Prostate gland (tissue), 2 donors: Measurements from ENCODE around the gene FKBP15. TPM values are rescaled to one million over a fixed set of nuclear protein-coding genes. Genes with fewer than 3 reads are reported as not detected.

Experiments
- DNase-seq: peaks from one replicate; pipeline ENCODE4 v3.0.0-alpha.2; 2019; ENCODE audit warnings: low spot score
- H3K27ac ChIP-seq, 2 donors: fragments of 200-600 bp; sonication (generic); 2 replicates each; pipeline ENCODE4 v1.5.1; 2017 to 2019
- H3K27me3 ChIP-seq: fragments of 200-600 bp; sonication (generic); replicated peaks from 2 replicates; pipeline ENCODE4 v1.5.1; 2019; ENCODE audit not compliant: insufficient read depth
- H3K36me3 ChIP-seq, 2 donors: fragments of 200-600 bp; sonication (generic); 1 replicate in 1 of 2; 2 replicates in 1 of 2; pipeline versions ENCODE4 v1.5.1 to v1.8.1; 2017 to 2019
- H3K4me1 ChIP-seq: fragments of 200-600 bp; sonication (generic); replicated peaks from 2 replicates; pipeline ENCODE4 v1.5.1; 2019
- H3K4me3 ChIP-seq, 2 donors: fragments of 200-600 bp; sonication (generic); 2 replicates each; pipeline ENCODE4 v1.5.1; 2017 to 2019
- H3K9me3 ChIP-seq: fragments of 200-600 bp; sonication (generic); 2 replicates; pipeline ENCODE4 v1.5.1; 2017
- CTCF ChIP-seq, 4 experiments: fragments of 200-600 bp in 2 of 4; fragments of 450-650 bp in 2 of 4; sonication (generic) in 2 of 4; IDR thresholded peaks; 1 replicate in 3 of 4; 2 replicates in 1 of 4; pipeline ENCODE4 v1.5.1; 2016 to 2019; ENCODE audit warnings: antibody characterized with exemption in 4 of 4, mild to moderate bottlenecking in 2 of 4, moderate library complexity in 2 of 4
- POLR2A ChIP-seq: fragments of 450-650 bp; IDR thresholded peaks from one replicate; pipeline ENCODE4 v1.6.1; 2016; ENCODE audit warnings: antibody characterized with exemption, mild to moderate bottlenecking
- POLR2AphosphoS5 ChIP-seq: sonication (generic); formaldehyde crosslinking; IDR thresholded peaks from one replicate; pipeline ENCODE4 v1.6.1; 2017; ENCODE audit warnings: antibody characterized with exemption
- WGBS: methylation state at CpG from one replicate; pipeline ENCODE4 v1.1.5; 2018; 5-methylcytosine and 5-hydroxymethylcytosine counted together
- intact Hi-C: fragments of 100-400 bp; cut with DNase I; formaldehyde crosslinking; loops from one replicate; pipeline ENCODE4 v1.14.2; 2022
- total RNA-seq, 2 donors: library from RNA; depleted of rRNA; stranded (reverse); fragments of >200 nt; gene quantifications; one replicate each; pipeline ENCODE4 v1.1.0, GENCODE V29; 2016

FKBP15 gene
- total RNA-seq, 2 donors from 2014 or later = 22.5 to 25.7 TPM

DNA sequence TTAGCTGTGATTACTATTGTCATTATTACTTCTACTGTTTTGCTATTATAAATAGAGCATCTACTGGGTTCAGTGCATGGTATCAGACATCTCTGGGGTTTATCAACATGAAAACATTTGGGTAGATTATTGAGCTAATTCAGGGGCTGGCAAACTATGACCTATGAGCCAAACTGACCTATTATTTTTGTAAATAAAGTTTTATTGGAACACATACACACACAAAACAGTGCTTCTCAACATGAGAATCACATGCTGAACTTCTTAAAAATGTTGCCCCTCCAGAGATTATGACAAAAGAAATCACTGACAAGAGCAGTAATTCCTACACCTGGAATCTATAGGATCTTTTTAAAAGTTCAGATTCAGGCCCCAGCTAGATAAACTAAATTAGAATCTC is 39.9 kb downstream of the FKBP15 start:
- Histone ChIP-seq H3K4me3 (no peak overlapping the region), H3K36me3 (peaks cover 4 to 8% of the 10 kb centered on the region in 2 donors), H3K27ac (no peak overlapping the region), H3K27me3 (no peaks in the 10 kb centered on the region), H3K9me3 (no peaks in the 10 kb centered on the region), H3K4me1 (no peaks in the 10 kb centered on the region)
- intact Hi-C loops = no loop called here
- no peak for DNase-seq
- TF ChIP-seq CTCF (IDR thresholded peaks at IDR 0.05) = no peak
- TF ChIP-seq POLR2AphosphoS5 = no peak
- TF ChIP-seq POLR2A = no peak

GRCh38 chr9:113179839-113180238 is 41.2 kb downstream of the FKBP15 start:
- H3K27ac ChIP-seq = no peak overlapping the region
- no peaks in the 10 kb centered on the region for H3K27me3 ChIP-seq
- intact Hi-C loops = no loop called here
- no peaks in the 10 kb centered on the region for H3K9me3 ChIP-seq
- TF ChIP-seq POLR2A = no peak
- no peak for TF ChIP-seq POLR2AphosphoS5
- TF ChIP-seq CTCF (IDR thresholded peaks at IDR 0.05) = no peak
- H3K36me3 ChIP-seq = peaks cover 4 to 8% of the 10 kb centered on the region in 2 donors
- H3K4me1 ChIP-seq = no peaks in the 10 kb centered on the region
- no peak for DNase-seq
- no peak overlapping the region for H3K4me3 ChIP-seq
- WGBS = 82% methylated on average over 1 of the region's 1 CpG

DNA sequence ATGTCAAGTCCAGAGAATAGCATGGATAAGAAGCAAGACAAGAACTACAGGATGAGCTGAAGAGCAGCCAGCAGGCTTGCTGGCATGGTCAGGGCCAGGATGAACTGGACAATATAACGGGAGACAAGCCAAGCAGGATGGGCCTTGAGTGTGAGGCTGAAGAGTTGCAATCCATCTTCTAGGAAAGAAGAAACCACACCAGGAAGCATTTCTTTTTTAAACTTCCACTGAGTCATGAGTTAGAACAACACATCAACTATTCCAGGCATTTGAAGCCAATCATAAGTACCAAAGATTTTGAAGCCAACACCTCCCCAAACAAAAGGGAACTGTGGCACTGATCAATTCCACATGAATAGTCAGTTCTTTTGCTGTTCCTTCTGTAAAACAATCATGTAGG is 43.0 kb downstream of the FKBP15 start:
- H3K36me3 ChIP-seq = peaks cover under 1 to 4% of the 10 kb centered on the region in 2 donors

GRCh38 chr9:113177251-113177650 is 43.8 kb downstream of the FKBP15 start:
- intact Hi-C loops = no loop called here
- Histone ChIP-seq H3K36me3 (peaks cover 3 to 8% of the 10 kb centered on the region in 2 donors), H3K9me3 (no peaks in the 10 kb centered on the region), H3K4me1 (no peaks in the 10 kb centered on the region), H3K27ac (no peak overlapping the region), H3K27me3 (no peaks in the 10 kb centered on the region), H3K4me3 (no peak overlapping the region)
- TF ChIP-seq POLR2A (no peak), CTCF (IDR thresholded peaks at IDR 0.05) (no peak), POLR2AphosphoS5 (no peak)
- 99% methylated on average over 2 of the region's 2 CpGs for WGBS
- no peak for DNase-seq

More for the DNA sequence above, 43.0 kb downstream of the FKBP15 start:
- TF ChIP-seq POLR2A = no peak
- no peak for TF ChIP-seq CTCF (IDR thresholded peaks at IDR 0.05)
- TF ChIP-seq POLR2AphosphoS5 = no peak
- H3K27me3 ChIP-seq = no peaks in the 10 kb centered on the region
- 97% methylated on average over 1 of the region's 1 CpG for WGBS
- DNase-seq = no peak
- H3K9me3 ChIP-seq = no peaks in the 10 kb centered on the region
- no peak overlapping the region for H3K4me3 ChIP-seq
- intact Hi-C loops = no loop called here
- H3K27ac ChIP-seq = no peak overlapping the region
- H3K4me1 ChIP-seq = no peaks in the 10 kb centered on the region

GRCh38 chr9:113176803-113177202 is 44.3 kb downstream of the FKBP15 start:
- no peaks in the 10 kb centered on the region for H3K27me3 ChIP-seq
- peaks cover 3 to 8% of the 10 kb centered on the region in 2 donors for H3K36me3 ChIP-seq
- WGBS = 98% methylated on average over 6 of the region's 6 CpGs
- intact Hi-C loops = no loop called here
- no peak overlapping the region for H3K4me3 ChIP-seq
- no peak for TF ChIP-seq POLR2A
- TF ChIP-seq CTCF (IDR thresholded peaks at IDR 0.05) = no peak
- TF ChIP-seq POLR2AphosphoS5 = no peak
- H3K9me3 ChIP-seq = no peaks in the 10 kb centered on the region
- H3K27ac ChIP-seq = no peak overlapping the region
- H3K4me1 ChIP-seq = no peaks in the 10 kb centered on the region
- no peak for DNase-seq
